NCI-H226 (cell line): Measurements from ENCODE around the gene CCL17.
A peak's percentile ranks its signal among the peaks of the same experiment; 100 is the strongest.
"Not testable (repeated sequence)": the region's sequence is repeated elsewhere in the genome, so short reads cannot be mapped to it uniquely, and the experiment has no call there.

Source experiments
- DNase-seq: peaks from one replicate; pipeline ENCODE4 v3.0.0-alpha.2; 2015

Gene CCL17

DNA sequence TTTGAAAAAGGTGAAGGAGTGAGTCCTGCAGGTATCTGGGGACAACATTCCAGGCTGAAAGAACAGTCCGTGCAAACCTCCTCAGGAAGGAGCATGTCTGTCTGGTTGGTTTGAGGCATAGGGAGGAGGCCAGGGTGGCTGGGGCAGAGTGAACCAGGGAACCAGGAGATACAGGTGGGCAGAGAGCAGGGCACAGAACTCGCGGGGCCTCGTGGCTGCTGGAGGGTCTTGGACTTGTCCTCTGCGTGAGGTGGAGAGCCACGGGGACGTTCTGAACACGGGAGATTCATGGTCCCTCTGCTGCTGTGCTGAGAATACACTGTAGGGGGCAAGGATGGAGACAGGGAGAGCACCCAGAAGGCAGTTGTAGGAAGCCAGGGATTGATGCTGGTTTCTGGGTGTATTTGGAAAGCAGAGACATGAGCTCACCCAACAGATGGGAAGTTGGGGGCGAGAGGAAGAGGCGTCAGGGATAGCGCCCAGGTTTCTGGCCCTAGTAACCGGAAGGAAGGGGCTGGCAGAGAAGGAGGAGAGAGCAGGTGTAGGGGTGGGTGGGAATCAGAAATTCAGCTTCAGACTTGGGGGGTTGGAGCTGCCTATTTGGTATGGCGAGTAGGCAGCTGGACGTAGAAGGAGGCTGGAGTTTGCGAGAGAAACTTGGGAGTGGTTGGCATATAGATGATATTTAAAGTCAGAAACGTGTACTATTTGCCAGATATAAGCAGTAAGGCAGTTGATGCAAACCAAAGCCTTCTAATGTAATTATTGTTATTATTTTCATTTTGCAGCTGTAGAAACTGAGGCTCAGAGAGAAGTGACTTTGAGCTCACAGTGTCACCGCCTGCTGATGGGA is at the start of gene CCL17:
Gene CCL17 (plus strand): TSS at position 803 of the 853 bp plus-strand sequence. CDS start 9,166 bp downstream, outside the sequence.
- no peak for DNase-seq

DNA sequence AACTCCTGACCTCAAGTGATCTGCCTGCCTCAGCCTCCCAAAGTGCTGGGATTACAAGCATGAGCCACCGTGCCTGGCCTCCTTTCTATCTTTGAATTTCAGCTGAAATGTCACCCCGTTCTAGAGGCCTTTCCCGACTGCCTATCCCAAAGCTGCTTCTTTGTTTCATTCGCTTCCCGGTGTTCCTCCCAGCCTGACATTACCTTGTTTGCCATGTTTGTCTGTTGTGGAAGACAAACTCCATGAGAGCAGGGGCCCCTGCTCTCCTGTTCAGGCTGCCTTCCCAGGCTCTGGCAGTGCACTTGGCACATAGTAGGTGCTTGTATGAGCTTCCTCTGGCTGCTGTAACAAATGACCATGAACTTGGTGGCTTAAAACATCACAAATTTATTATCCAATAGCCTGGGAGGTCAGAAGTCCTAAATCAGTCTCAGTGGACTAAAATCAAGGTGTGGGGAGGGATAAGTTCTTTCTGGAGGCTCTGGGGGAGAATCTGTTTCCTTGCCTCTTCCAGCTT is 48.6 kb upstream of the CCL17 start:
- no peak for DNase-seq

DNA sequence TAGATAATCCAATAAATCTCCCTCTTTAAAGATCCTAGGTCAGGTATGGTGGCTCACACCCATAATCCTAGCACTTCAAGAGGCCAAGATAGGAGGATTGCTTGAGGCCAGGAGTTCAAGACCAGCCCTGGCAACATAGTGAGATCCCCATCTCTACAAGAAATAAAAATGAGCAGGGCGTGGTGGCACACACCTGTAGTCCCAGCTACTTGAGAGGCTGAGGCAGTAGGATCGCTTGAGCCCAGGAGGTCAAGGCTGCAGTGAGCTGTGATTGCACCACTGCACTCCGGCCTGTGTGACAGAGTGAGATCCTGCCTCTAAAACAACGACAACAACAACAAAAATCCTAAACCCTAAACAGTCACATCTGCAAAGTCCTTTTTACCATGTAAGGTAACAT is 48.0 kb upstream of the CCL17 start:
- no peak for DNase-seq

DNA sequence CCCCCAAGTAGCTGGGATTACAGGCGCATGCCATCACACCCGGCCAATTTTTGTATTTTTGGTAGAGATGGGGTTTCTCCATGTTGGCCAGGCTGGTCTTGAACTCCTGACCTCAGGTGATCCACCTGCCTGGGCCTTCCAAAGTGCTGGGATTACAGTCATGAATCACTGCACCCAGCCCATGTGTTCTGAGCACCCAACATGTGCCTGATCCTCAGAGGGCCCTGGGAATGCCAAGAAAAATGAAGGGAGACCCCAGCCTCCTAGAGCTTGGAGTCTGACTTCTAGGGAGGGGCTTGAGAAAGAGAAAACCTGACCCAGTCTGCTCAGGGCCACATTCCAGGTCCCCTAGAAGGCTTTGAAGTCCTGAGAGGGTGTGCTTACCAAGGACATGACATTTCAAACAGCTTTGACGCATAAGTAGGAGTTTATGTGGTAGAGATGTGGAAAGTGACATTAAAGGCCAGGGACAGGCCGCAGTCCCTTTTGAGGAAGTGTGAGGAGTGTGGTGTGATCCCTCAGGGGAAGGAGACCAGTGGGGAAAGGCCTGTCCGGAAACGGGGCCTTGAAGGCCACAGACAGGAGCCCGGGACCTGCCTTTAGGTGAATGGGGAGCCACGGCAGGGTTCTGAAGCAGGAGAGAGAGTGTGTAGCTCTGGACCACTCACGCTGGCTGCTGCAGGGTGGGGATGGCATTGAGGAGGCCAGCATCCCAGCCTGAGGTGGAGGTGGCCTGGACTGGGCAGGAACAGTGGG is 47.1 kb upstream of the CCL17 start:
- no peak for DNase-seq

DNA sequence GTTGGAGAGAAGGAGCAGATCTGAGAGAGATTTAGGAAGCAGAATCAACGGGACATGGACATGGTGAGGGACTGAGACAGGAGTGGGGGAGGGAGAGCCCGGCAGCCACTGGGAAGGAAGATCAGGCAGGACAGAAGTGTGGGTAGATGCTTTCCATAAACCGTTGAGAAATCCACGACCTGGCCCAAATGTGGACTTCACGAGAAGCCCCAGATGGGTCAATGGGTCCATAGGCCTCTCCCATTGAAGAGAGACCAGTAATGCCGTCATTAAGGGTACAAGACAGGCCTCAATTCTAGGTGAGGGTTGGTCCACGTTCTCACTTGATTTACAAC is 46.5 kb upstream of the CCL17 start:
- DNase-seq = no peak

DNA sequence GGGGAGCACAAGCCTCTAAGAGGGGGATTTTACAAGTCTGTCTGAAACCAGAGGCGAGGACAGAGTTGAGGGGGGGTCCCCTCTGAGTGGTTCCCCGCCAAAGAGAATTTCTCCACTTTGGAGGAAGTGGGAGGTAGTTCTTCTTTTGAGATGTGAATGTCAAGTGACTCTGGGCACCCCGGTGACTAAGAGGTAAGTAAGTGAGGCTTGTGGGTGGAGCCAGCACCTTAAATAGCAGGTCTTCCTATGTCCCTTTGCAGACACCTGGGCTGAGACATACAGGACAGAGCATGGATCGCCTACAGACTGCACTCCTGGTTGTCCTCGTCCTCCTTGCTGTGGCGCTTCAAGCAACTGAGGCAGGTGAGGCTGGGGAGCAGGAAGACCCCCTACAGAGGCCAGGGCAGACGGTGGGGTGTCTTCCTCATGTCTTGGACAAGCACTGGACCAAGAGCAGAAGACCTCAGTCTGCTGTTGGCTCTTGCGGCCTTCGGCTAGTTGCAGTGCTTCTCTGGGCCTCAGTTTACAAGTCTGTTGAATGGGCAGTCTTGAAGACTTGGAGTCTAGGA is 46.0 kb upstream of the CCL17 start, which contains the start of gene CCL22:
Gene CCL22 (plus strand): TSS at position 257 of the 569 bp plus-strand sequence. CDS start 34 bp downstream, at position 291.
- DNase-seq = no peak

DNA sequence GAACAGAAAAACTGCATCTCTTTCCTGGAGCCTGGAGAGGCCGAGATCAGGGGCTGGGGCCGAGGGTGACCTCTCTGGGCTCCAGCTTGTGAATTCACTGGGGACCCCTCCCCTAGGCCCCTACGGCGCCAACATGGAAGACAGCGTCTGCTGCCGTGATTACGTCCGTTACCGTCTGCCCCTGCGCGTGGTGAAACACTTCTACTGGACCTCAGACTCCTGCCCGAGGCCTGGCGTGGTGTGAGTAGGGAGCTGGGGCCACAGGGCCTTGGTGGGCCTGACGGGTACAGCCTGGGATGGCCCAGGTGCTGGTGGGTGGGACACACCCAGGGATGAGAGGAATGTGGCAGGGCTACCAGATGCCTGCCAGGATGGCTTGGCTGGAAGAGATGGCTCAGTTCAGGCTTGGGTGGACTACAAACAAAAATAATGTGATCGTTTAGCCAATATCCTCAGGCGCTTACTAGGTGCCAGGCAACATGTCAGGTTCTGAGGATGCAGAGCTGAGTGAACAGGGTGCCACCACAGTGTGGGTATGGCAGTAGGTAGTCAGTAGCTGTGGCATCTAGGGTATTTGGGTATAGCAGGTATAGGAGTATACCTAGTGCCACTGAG is 44.1 kb upstream of the CCL17 start:
- no peak for DNase-seq

DNA sequence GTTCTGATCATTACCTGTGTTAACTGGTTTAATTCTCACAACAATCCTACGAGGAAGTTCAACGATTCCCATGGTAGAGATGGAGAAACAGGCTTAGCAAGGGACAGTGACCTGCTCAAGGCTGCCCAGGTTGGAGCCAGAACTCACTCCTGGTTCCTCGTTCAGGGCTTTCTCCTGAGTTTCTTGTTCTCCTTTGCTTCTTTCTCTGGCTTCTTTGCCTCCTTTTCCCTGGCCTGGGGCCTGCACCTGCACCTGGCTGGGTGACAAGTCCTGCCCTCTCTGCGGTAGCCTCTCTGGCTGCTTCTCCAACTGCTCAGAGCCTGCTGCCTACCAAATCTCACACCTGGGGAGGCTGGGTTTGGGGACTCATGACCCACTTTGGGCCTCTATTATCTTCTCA is 43.2 kb upstream of the CCL17 start:
- no peak for DNase-seq

DNA sequence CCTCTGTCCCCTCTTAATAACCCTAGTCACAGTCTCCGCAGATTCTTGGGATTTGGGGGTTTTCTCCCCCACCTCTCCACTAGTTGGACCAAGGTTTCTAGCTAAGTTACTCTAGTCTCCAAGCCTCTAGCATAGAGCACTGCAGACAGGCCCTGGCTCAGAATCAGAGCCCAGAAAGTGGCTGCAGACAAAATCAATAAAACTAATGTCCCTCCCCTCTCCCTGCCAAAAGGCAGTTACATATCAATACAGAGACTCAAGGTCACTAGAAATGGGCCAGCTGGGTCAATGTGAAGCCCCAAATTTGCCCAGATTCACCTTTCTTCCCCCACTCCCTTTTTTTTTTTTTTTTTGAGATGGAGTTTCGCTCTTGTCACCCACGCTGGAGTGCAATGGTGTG is 40.4 kb upstream of the CCL17 start:
- DNase-seq = no peak

DNA sequence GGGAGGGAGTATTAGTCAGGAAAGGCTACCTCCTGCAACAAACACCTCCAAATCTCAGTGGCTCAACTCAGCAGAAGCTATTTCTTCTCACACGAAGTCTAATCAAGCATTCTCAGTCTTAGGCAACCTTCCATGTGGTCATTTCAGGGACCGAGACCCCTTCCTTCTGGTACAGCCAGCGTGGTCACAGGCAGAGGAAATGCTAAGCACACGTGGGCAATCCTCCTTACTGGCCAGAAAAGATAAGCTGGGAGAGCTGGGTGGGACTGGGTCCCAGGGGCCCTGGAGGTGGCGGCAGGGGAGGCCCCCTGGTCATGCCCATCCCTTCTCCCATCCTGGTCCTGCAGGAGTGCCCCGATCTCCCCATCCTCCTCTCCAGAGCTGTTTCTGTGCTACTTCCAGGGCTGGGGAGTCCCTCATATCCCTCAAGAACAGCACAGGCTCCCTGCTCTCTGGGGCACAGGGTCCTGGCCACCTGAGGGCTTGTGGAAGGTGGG is 38.0 kb upstream of the CCL17 start:
- DNase-seq = no peak

DNA sequence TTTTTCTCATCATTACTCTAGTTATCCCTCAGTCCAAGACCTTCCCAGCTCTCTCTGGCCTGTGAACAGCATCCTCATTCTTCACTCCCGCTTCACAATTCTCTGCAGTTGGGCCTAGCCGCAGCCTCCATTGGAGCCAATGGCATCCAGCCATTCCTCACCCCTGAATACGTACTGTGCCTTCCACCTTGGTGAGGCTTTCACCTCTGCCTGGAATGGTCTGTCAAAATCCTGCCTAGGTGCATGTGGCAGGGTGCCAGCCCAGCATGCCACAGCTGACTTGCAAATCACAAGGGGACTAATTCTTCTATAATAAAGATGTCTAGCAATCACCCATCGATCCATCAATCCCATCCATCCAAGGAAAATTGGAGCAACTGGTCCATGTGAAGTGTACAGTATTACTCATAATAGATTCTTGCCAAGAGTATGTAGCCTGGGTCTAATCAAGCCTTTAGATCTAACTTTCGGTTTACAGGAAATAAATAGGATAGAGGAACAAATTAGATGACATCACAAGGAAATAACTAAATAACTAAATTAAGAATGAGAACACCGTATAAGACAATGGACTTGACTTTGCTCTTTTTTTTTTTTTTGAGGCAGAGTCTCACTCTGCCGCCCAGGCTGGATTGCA is 37.3 kb upstream of the CCL17 start:
- no peak for DNase-seq

DNA sequence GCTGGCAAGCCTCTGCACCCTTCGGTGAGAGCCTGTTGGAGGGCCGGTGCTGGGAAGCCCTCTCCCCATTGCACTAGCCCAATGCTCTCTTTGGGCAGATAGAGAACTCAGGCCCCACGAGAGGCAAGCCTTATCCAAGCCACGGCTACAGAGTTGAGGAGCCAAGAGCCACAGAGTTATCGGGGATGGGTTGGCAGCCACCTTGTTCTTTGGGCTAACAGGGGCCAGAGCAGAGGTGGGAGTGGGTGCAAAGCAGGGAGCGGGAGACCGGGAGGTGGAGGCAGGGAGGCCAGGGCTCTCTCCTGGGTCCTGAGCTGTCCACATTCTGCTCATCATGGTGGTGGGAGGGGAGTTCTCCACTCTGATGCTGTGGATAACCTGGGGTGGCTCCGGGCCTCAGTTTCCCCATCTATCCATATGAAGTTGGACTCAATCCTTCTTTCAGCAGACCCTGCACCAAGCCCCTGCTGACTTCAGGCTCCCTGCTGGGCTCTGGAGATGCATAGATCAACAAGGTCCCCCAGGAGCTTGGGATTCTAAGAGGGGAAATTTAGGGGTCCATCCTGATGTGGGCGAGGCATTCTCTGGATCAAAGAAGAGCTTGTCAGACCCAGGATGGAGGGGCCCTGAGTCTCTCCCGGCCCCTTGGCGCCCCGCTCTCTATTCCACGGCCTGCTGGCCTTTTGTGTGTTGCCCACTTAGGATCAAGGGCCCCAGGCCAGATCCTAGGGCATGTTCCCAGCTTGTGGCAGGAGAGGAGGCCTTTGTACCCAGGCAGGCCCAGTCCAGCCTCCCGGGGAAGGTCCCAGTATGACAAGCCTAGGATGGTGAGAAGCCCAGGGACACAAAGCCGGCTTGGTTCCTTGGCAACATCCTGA is 32.8 kb upstream of the CCL17 start:
- no peak for DNase-seq

DNA sequence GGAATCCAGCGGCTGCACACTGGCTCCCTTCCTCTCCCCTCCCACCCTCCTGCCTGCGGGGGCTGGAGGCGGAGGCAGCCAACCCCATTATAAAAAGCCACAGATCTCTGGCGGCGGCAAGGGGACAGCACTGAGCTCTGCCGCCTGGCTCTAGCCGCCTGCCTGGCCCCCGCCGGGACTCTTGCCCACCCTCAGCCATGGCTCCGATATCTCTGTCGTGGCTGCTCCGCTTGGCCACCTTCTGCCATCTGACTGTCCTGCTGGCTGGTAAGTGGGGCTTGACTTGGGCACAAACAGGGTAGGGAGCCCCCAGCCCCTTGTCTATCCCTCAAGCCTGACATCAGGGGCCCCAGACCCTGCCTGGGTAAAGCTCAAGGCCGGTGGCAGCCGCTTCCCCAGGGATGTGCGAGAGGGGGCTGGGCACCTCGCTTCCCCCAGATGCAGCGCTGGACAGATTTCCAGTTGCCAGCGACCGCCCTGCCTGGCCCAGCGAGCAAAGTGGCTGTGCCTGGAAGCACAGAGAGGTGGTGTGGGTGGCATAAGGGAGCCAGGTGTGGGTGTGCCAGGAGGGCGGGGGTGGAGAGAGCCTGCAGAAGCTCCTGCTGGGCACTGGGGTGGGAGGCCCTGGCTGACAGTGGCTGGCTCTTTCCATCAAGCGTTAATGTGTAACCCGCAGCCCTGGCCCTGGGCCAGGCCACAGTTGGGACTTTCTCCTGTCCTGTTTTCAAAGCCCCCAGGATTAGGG is 32.0 kb upstream of the CCL17 start, which contains the start of gene CX3CL1:
Gene CX3CL1 (plus strand): TSS at position 119 of the 745 bp plus-strand sequence. CDS start 79 bp downstream, at position 198.
- no peak for DNase-seq

DNA sequence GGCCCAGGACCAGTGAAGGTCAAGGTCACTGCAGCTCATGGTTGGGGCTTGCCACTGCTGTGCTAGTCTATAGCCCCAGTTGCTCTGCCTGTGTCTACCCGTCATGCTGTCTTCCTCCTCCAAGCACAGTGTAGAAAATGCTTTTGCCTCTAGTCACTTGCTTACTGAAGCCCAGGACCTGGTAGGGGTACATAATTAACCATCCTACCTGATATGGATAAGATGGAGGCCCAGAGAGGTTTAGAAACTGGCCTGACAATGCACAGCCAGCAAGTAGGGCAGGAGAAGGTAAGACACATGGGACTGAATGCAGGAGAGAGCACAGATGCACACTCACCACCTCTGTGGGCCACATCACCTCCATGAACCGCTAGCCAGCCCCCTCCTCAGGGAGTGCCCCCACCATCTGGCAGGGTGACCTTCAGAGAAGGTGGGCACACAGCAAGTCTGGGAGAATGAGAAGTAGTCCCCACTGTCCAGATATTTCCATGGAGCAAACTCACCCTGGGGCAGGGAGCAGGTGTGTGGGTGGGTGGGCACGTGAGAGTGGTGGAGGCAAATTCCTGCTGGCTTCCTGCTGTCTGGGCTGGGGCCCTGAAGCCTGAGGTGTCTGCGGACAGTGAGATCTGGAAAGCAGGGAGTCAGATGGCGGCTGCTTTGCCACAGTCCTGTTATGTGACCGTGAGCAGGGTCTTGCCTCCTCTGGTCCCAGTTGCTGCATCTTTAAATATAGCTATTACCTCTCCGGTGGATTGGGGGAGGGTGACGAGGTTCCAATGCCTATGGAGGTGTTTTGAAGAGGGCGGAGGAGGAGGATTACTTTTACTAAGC is 31.2 kb upstream of the CCL17 start:
- no peak for DNase-seq

DNA sequence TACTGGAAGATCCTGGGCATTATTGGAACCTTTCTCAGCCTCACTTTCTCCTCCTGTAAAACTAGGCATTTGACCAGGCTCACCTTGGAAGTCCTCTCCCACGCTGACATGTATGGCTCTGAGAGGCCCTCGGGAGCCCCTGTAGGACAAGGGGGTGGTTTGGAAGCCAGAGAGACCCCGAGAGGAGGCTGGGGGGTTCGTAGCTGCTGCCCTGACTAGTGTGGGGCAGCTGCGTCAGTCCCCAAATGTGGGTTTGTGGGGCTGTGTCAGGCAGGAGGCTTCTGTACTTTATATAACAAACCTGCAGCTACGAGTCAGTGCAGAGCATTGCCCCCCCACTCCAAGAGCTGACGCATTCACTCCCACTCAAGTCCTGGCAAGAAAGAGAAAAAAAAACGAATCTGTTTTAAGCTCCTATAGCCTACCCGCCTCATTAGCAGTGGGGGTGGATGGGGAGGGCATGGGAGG is 30.5 kb upstream of the CCL17 start:
- DNase-seq = peak; percentile 62

DNA sequence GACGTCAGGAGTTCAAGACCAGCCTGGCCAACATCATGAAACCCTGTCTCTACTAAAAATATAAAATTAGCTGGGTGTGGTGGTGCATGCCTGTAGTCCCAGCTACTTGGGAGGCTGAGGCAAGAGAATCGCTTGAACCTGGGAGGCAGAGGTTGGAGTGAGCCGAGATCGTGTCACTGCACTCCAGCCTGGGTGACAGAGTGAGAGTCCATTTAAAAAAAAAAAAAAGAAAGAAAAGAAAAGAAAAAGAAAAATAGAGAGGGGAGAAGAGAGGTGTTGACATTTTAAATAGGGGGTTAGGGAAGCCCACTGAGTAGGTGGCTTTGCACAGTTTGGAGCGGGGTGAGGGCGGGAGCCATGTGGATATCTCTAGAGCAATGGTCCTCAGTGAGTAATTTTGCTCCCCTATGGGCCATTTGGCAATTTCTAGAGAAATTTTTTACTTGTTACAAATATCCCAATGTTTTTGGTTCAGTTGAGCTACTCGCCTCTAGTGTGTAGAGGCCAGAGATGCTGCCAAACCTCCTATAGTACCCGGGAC is 29.6 kb upstream of the CCL17 start:
- DNase-seq = not testable (repeated sequence)

DNA sequence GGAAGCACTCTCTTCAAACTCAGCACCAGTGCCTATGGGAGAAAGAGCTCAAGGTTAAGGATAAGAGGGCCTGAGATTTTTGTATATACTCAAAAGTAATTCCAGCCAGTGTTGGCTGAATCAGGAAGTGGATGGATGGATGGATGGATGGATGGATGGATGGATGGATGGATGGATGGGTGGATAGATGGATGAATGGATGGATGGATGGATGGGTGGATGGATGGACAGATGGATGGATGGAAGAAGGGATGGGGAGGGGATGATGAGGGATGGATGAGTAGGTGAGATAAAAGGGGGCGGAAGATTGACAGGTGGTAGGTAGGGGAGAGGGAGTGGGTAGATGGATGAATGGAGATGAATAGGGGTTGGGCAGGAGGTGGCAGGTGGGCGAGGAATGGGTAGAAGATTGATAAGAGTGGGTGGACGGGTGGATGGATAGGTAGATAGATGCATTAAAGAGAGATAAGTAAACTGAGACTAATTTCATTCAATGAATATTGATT is 28.2 kb upstream of the CCL17 start:
- DNase-seq = no peak

DNA sequence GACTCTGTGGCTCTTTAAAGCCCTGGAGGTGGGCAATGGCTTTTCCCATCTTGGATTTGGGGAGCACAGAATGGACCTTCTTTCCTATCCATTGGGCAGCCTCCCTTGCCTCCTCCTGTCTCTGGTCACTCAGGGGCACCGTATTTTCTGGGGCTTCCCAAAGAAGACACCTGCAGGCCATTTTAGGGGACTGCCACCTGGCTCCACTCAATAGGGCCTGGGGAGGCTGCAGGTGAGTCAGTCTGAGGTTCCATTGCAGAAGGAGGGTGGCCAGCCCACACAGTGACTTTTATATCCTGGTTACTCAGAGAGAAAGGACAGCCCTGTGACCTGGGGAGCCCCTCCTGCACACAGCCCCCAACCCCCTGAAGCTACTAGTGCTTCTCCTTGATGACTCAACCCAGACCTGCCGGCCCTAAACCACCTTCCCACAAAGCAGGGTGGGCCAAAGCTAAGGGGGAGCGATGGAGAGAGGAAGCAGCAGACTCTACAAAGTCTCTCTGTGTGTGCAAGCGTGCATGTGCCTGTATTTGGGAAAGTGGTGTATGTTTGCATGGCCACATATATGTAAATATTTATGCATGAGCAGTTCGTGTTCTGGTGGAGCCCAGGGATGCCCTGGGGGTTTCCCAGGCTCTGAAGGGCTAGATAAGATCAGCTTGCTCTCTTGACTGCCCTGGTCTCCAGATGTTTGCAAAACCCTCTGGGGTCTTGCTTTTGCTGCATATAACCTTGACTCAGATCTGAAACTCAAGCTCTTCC is 27.3 kb upstream of the CCL17 start:
- no peak for DNase-seq
